GM13977 (cell line): ENCODE results near the gene NFE2L1.

ENCODE experiments used
- DNase-seq: peaks from one replicate; pipeline ENCODE4 v3.0.0; 2012; ENCODE audit warnings: low spot score
- CTCF ChIP-seq: IDR thresholded peaks from 2 replicates; pipeline ENCODE4 v1.5.1; 2012; ENCODE audit warnings: mild to moderate bottlenecking, control low read depth; ENCODE audit not compliant: insufficient read depth; ENCODE audit errors: extremely low read depth, missing control alignments
- in situ Hi-C: fragments of 300-500 bp; cut with MboI; formaldehyde crosslinking; loops from one replicate; pipeline ENCODE4 v1.12.0; 2022; ENCODE audit warnings: low sequenced_read_pairs, low pct_unique_long_range_greater_than_20kb, mixed read lengths, inconsistent platforms; ENCODE audit not compliant: unreplicated experiment

Gene NFE2L1

GRCh38 chr17:48023400-48024148 lies 24.6 kb upstream of the NFE2L1 start:
- DNase-seq, result no peak
- TF ChIP-seq CTCF, result no peak
- in situ Hi-C loops, result no loop called here

DNA sequence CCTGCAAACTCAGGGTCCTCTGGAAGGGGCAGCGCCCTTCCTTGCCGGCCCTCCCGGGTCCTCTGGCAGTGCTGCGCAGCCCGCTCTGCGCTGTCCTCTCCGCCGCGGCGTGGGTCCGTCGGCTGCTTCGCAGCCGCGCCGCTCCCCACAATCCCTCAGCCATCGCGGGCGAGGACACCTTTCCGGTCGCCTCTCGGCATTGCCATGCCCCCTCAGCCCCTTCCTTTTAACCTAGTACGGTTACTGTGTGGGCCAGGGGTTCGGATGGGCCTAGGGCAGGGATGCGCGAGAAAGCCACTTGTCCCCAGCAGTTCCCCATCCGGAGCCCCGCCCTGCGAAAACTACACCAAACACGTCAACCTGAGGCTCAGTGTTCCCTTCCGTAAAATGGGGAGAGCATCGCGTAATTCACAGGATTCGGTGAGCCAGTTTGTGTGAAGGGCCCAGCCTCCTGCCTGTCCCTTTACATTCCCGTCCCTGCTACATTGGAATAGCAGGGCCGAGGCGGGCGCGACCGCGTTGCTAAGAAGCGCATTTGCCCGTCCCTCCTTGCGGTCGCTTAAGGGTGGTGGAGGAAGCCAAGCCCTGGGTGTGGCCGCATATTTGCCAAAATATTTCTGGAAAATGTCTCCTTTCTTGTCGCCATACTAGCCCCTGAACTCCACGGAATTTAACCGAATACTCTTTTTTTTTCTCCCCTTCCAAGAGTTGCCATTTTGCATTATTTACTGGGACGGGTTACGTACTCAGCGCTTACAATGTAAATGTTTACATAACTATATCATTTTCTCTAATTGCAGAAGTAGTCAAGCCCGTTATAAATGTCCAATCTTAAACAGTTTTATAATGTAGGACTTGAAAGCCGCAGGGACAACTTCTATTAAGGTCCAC lies 23.8 kb upstream of the NFE2L1 start:
- in situ Hi-C loops, result loop anchor here (5.0 kb wide), 1 partner anchor 43 kb away; no protein-coding TSS in a partner anchor
- TF ChIP-seq CTCF, result no peak
- DNase-seq, result no peak

- in situ Hi-C loops, result loop anchor here (5.0 kb wide), 1 partner anchor 42 kb away; no protein-coding TSS in a partner anchor
- TF ChIP-seq CTCF, result peak; percentile 86
- peak; percentile 96 for DNase-seq
These were observed 22.9 kb upstream of the NFE2L1 start for GRCh38 chr17:48025040-48025903.

- DNase-seq, result no peak
- in situ Hi-C loops, result loop anchor here (5.0 kb wide), 1 partner anchor 41 kb away; no protein-coding TSS in a partner anchor
- TF ChIP-seq CTCF, result no peak
These were observed 22.2 kb upstream of the NFE2L1 start for GRCh38 chr17:48025904-48026501.

- peak; percentile 90 for TF ChIP-seq CTCF
- DNase-seq, result peak; percentile 86
- in situ Hi-C loops, result loop anchor here (5.0 kb wide), 1 partner anchor 41 kb away; no protein-coding TSS in a partner anchor
These were observed 21.4 kb upstream of the NFE2L1 start for GRCh38 chr17:48026502-48027321.
